Lung (tissue), 12 donors: Measurements from ENCODE around the gene OSR1. TPM values are rescaled to one million over a fixed set of nuclear protein-coding genes. Genes with fewer than 3 reads are reported as not detected.

Experiments
- ATAC-seq: fragments of 200-7000 bp; cut with Tn5 transposase; one replicate; pipeline ENCODE4 v1.9.1; 2020; ENCODE audit warnings: moderate number of reproducible peaks; ENCODE audit not compliant: insufficient read depth, low FRiP score
- DNase-seq, 3 donors: peaks; one replicate each; pipeline ENCODE4 v3.0.0-alpha.2; 2013 to 2017
- H3K27ac ChIP-seq, 2 donors: one replicate each; pipeline ENCODE4 v1.5.1; 2013; ENCODE audit warnings: mild to moderate bottlenecking in 2 of 2, moderate library complexity in 2 of 2, control low read depth in 1 of 2, inconsistent platforms in 1 of 2, low read depth in 1 of 2, low read length in 1 of 2
- H3K27me3 ChIP-seq, 3 donors: one replicate each; pipeline ENCODE4 v1.5.1; 2013; ENCODE audit warnings: low read length in 2 of 3; ENCODE audit not compliant: control insufficient read depth in 3 of 3, insufficient read depth in 3 of 3
- H3K36me3 ChIP-seq, 4 donors: one replicate each; pipeline ENCODE4 v1.5.1; 2013; ENCODE audit warnings: low read length in 4 of 4, mild to moderate bottlenecking in 1 of 4, moderate library complexity in 1 of 4; ENCODE audit not compliant: control insufficient read depth in 4 of 4, insufficient read depth in 4 of 4
- H3K4me1 ChIP-seq, 5 donors: one replicate each; pipeline ENCODE4 v1.5.1; 2013; ENCODE audit warnings: low read length in 5 of 5, mild to moderate bottlenecking in 2 of 5, moderate library complexity in 1 of 5; ENCODE audit not compliant: control insufficient read depth in 5 of 5, insufficient read depth in 5 of 5
- H3K4me3 ChIP-seq: one replicate; pipeline ENCODE4 v1.5.1; 2013; ENCODE audit warnings: mild to moderate bottlenecking, control low read depth, moderate library complexity
- H3K9ac ChIP-seq, 2 donors: one replicate each; pipeline ENCODE4 v1.5.1; 2013; ENCODE audit warnings: low read length in 2 of 2, control low read depth in 1 of 2; ENCODE audit not compliant: insufficient read depth in 1 of 2
- H3K9me3 ChIP-seq, 4 donors: one replicate each; pipeline ENCODE4 v1.5.1; 2013; ENCODE audit warnings: low read length in 3 of 4, mild to moderate bottlenecking in 1 of 4, moderate library complexity in 1 of 4; ENCODE audit not compliant: control insufficient read depth in 4 of 4, insufficient read depth in 3 of 4
- CTCF ChIP-seq: IDR thresholded peaks from 2 replicates; pipeline ENCODE4 v1.5.1; 2012; ENCODE audit warnings: mild to moderate bottlenecking; ENCODE audit errors: control extremely low read depth, extremely low read depth
- WGBS, 2 donors: extraction: QIAGEN DNeasy Blood & Tissue Kit; methylation state at CpG; one replicate each; pipeline ENCODE4 v1.1.7; 2013; 5-methylcytosine and 5-hydroxymethylcytosine counted together
- polyA plus RNA-seq, 2 donors: library from polyadenylated mRNA; stranded (reverse); fragments of 200-250 nt; gene quantifications; one replicate each; pipeline ENCODE4 v1.2.1, GENCODE V29; 2013
- total RNA-seq, 2 donors: library from RNA; depleted of rRNA in 1 of 2; stranded (reverse); fragments of >200 nt in 1 of 2; gene quantifications; one replicate each; pipeline ENCODE4 v1.2.1, GENCODE V29; 2014 to 2021
- donor health status: control.
- donor health status: control.
- donor health status: Bipolar disorder and iron deficiency.
- donor health status: healthy.
- donor health status: DM: yes; HTN: yes; CAD: no.

The OSR1 gene
- total and polyA plus RNA-seq, 4 donors, result 8.6 to 36.2 (median 22.3) TPM

- DNase-seq, result peak in 2 of 3 donors; percentile 46 to 77
- Histone ChIP-seq H3K4me1 (peaks cover 0 to 39% (median 14%) of the 10 kb centered on the region in 5 donors), H3K4me3 (peak overlapping the region; percentile 44), H3K27me3 (peaks cover 3 to 74% (median 20%) of the 10 kb centered on the region in 3 donors), H3K9ac (peak overlapping the region in 1 of 2 donors; percentile 53), H3K36me3 (peaks cover 0 to 57% (median 5%) of the 10 kb centered on the region in 4 donors), H3K9me3 (peaks cover 0 to 5% (median 0%) of the 10 kb centered on the region in 4 donors), H3K27ac (peak overlapping the region in 1 of 2 donors; percentile 18)
- no peak for ATAC-seq
- TF ChIP-seq CTCF, result no peak
- WGBS, 2 donors, result 16 to 36% methylated on average over 35 of the region's 35 CpGs
Observed at GRCh38 chr2:19355931-19356544, 2.4 kb downstream of the OSR1 start.

GRCh38 chr2:19355416-19355821 is 3.0 kb downstream of the OSR1 start:
- Histone ChIP-seq H3K9ac (peak overlapping the region in 1 of 2 donors; percentile 53), H3K9me3 (peaks cover 0 to 5% (median 0%) of the 10 kb centered on the region in 4 donors), H3K36me3 (peaks cover 0 to 57% (median 5%) of the 10 kb centered on the region in 4 donors), H3K27me3 (peaks cover 3 to 68% (median 19%) of the 10 kb centered on the region in 3 donors), H3K27ac (peak overlapping the region in 1 of 2 donors; percentile 55), H3K4me1 (peaks cover 0 to 37% (median 14%) of the 10 kb centered on the region in 5 donors), H3K4me3 (no peak overlapping the region)
- WGBS, 2 donors, result 33 to 54% methylated on average over 18 of the region's 18 CpGs
- no peak for DNase-seq
- TF ChIP-seq CTCF, result no peak
- ATAC-seq, result no peak

GRCh38 chr2:19355014-19355405 is 3.4 kb downstream of the OSR1 start:
- Histone ChIP-seq H3K9ac (peak overlapping the region in 1 of 2 donors; percentile 55), H3K4me1 (peaks cover 0 to 37% (median 14%) of the 10 kb centered on the region in 5 donors), H3K9me3 (peaks cover 0 to 5% (median 0%) of the 10 kb centered on the region in 4 donors), H3K27me3 (peaks cover 3 to 64% (median 15%) of the 10 kb centered on the region in 3 donors), H3K4me3 (no peak overlapping the region), H3K36me3 (peaks cover 0 to 61% (median 5%) of the 10 kb centered on the region in 4 donors), H3K27ac (peak overlapping the region in 1 of 2 donors; percentile 55)
- DNase-seq (no peak), ATAC-seq (no peak)
- 40 to 72% methylated on average over 3 of the region's 3 CpGs for WGBS, 2 donors
- no peak for TF ChIP-seq CTCF
